HG03460 (cell line): ENCODE data around the gene RYR2.
"Not testable (repeated sequence)": the region's sequence is repeated elsewhere in the genome, so short reads cannot be mapped to it uniquely, and the experiment has no call there.

Experiments
- ATAC-seq: cut with Tn5 transposase; IDR thresholded peaks from one replicate; pipeline ENCODE4 v1.9.1; 2021; ENCODE audit not compliant: unreplicated experiment

Gene RYR2

GRCh38 chr1:237320890-237321289 is 278.9 kb downstream of the RYR2 start:
- no peak for ATAC-seq

GRCh38 chr1:237324226-237324625 is 282.2 kb downstream of the RYR2 start:
- no peak for ATAC-seq

GRCh38 chr1:237327061-237327460 is 285.1 kb downstream of the RYR2 start:
- ATAC-seq: no peak

GRCh38 chr1:237340892-237341291 is 298.9 kb downstream of the RYR2 start:
- no peak for ATAC-seq

GRCh38 chr1:237341391-237341790 is 299.4 kb downstream of the RYR2 start:
- no peak for ATAC-seq

GRCh38 chr1:237342730-237343129 is 300.7 kb downstream of the RYR2 start:
- no peak for ATAC-seq

GRCh38 chr1:237352747-237353146 is 310.8 kb downstream of the RYR2 start:
- no peak for ATAC-seq

GRCh38 chr1:237353918-237354317 is 311.9 kb downstream of the RYR2 start:
- no peak for ATAC-seq

- no peak for ATAC-seq
Observed at GRCh38 chr1:237355022-237355421, 313.0 kb downstream of the RYR2 start.

- no peak for ATAC-seq
Observed at GRCh38 chr1:237358555-237358954, 316.6 kb downstream of the RYR2 start.

GRCh38 chr1:237367758-237368157 is 325.8 kb downstream of the RYR2 start:
- no peak for ATAC-seq

GRCh38 chr1:237371477-237371876 is 329.5 kb downstream of the RYR2 start:
- not testable (repeated sequence) for ATAC-seq

- ATAC-seq: no peak
Observed at GRCh38 chr1:237383791-237384190, 341.8 kb downstream of the RYR2 start.

- ATAC-seq: no peak
Observed at GRCh38 chr1:237384213-237384612, 342.2 kb downstream of the RYR2 start.

GRCh38 chr1:237386362-237387143 is 344.6 kb downstream of the RYR2 start:
- no peak for ATAC-seq

- ATAC-seq: no peak
Observed at GRCh38 chr1:237387144-237387505, 345.1 kb downstream of the RYR2 start.

- no peak for ATAC-seq
Observed at GRCh38 chr1:237390823-237391222, 348.8 kb downstream of the RYR2 start.

- no peak for ATAC-seq
Observed at GRCh38 chr1:237393632-237394031, 351.6 kb downstream of the RYR2 start.

- no peak for ATAC-seq
Observed at GRCh38 chr1:237394281-237394680, 352.3 kb downstream of the RYR2 start.

GRCh38 chr1:237396426-237396825 is 354.4 kb downstream of the RYR2 start:
- no peak for ATAC-seq

GRCh38 chr1:237398751-237399150 is 356.8 kb downstream of the RYR2 start:
- no peak for ATAC-seq

GRCh38 chr1:237405912-237406311 is 363.9 kb downstream of the RYR2 start:
- ATAC-seq: no peak

GRCh38 chr1:237411621-237412020 is 369.6 kb downstream of the RYR2 start:
- peak; percentile 87 for ATAC-seq
